Endodermal cell (in vitro differentiated cells): ENCODE data around the gene CRTC3. TPM values are rescaled to one million over a fixed set of nuclear protein-coding genes. Genes with fewer than 3 reads are reported as not detected.
"Not testable (repeated sequence)": the region's sequence is repeated elsewhere in the genome, so short reads cannot be mapped to it uniquely, and the experiment has no call there.

ENCODE experiments used
- DNase-seq: peaks from one replicate; pipeline ENCODE4 v3.0.0-alpha.2; 2017
- H3K27ac ChIP-seq: 2 replicates; pipeline ENCODE4 v1.5.1; 2013; ENCODE audit warnings: mild to moderate bottlenecking, low read depth, low read length, moderate library complexity
- H3K27me3 ChIP-seq: 2 replicates; pipeline ENCODE4 v1.6.1; 2013; ENCODE audit warnings: mild to moderate bottlenecking, low read length, moderate library complexity; ENCODE audit not compliant: insufficient read depth, control insufficient read depth, poor library complexity, severe bottlenecking
- H3K36me3 ChIP-seq: 2 replicates; pipeline ENCODE4 v1.7.0; 2013; ENCODE audit warnings: mild to moderate bottlenecking, low read length, moderate library complexity; ENCODE audit not compliant: control insufficient read depth, insufficient read depth
- H3K4me1 ChIP-seq: one replicate; pipeline ENCODE4 v1.7.0; 2013; ENCODE audit warnings: low read length; ENCODE audit not compliant: control insufficient read depth, insufficient read depth
- H3K4me3 ChIP-seq: 2 replicates; pipeline ENCODE4 v1.5.1; 2013; ENCODE audit warnings: mild to moderate bottlenecking, low read length, moderate library complexity
- H3K9ac ChIP-seq: 2 replicates; pipeline ENCODE4 v1.6.1; 2013; ENCODE audit warnings: mild to moderate bottlenecking, low read length, moderate library complexity; ENCODE audit not compliant: poor library complexity, severe bottlenecking; ENCODE audit errors: extremely low read depth
- H3K9me3 ChIP-seq: 2 replicates; pipeline ENCODE4 v1.6.1; 2013; ENCODE audit warnings: mild to moderate bottlenecking, low read length, moderate library complexity; ENCODE audit not compliant: control insufficient read depth
- H3K27ac Mint-ChIP-seq: 2 replicates; pipeline ENCODE4 v1.8.0; 2020; ENCODE audit warnings: mixed read lengths
- H3K27me3 Mint-ChIP-seq: 2 replicates; pipeline ENCODE4 v1.8.0; 2021; ENCODE audit warnings: mild to moderate bottlenecking, mixed read lengths; ENCODE audit not compliant: insufficient read depth
- H3K36me3 Mint-ChIP-seq: 2 replicates; pipeline ENCODE4 v1.8.0; 2020; ENCODE audit warnings: low read depth, mixed read lengths
- H3K4me1 Mint-ChIP-seq: 2 replicates; pipeline ENCODE4 v1.8.0; 2020; ENCODE audit warnings: mixed read lengths
- H3K4me3 Mint-ChIP-seq: 2 replicates; pipeline ENCODE4 v1.8.0; 2020; ENCODE audit warnings: mild to moderate bottlenecking, moderate library complexity, mixed read lengths
- H3K9me3 Mint-ChIP-seq: 2 replicates; pipeline ENCODE4 v1.8.0; 2020; ENCODE audit warnings: mild to moderate bottlenecking, mixed read lengths
- CTCF ChIP-seq: fragments of 200-600 bp; sonication (generic); conservative IDR thresholded peaks from 2 replicates; pipeline ENCODE4 v1.5.0; 2021; ENCODE audit warnings: antibody characterized with exemption, mild to moderate bottlenecking
- WGBS, 2 experiments: methylation state at CpG; one replicate each; pipeline versions ENCODE4 v1.1.5 to v1.1.7; 2013; ENCODE audit warnings: missing lambda C conversion rate in 2 of 2, mixed read lengths in 1 of 2; ENCODE audit not compliant: insufficient coverage in 1 of 2, insufficient read length in 1 of 2; 5-methylcytosine and 5-hydroxymethylcytosine counted together
- total RNA-seq, 2 donors: library from RNA; stranded (reverse); fragmentation: NEBNext Ultra II Directional in 1 of 2; extraction: Animal tissue kit (Norgen Biotek cat#: 25700) in 1 of 2; gene quantifications; 2 replicates in 1 of 2; 3 replicates in 1 of 2; pipeline ENCODE4 v1.2.1, GENCODE V29; 2021

Gene CRTC3
- total RNA-seq, 2 donors from 2014 or later = 17.3 to 21.9 TPM

DNA sequence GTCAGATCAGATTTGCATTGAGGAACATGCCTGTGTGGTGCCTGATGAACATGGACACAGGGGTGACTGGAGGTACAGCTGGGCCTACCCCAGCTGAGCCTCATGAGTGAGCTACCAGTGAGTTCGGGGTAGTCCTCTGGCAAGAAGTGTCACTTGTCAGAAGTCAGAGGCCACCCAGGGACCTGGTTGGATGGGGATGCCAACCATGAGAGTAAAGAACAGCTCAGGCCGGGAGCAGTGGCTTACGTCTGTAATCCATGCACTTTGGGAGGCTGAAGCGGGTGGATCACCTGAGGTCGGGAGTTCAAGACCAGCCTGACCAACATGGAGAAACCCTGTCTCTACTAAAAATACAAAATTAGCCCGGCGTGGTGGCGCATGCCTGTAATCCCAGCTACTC is 140.9 kb downstream of the CRTC3 start:
- not testable (repeated sequence) for DNase-seq, H3K27ac Mint-ChIP-seq, H3K4me1 ChIP-seq, H3K27me3 ChIP-seq, H3K9me3 ChIP-seq, H3K27me3 Mint-ChIP-seq, H3K9me3 Mint-ChIP-seq, H3K36me3 Mint-ChIP-seq, H3K27ac ChIP-seq, H3K4me3 ChIP-seq, H3K4me3 Mint-ChIP-seq, H3K9ac ChIP-seq, H3K4me1 Mint-ChIP-seq, H3K36me3 ChIP-seq
- 88 to 92% methylated on average over 3 to 8 of the region's 8 CpGs for WGBS, 2 experiments

- Mint-ChIP-seq H3K4me3 (no peak overlapping the region), H3K4me1 (no peaks in the 10 kb centered on the region), H3K36me3 (no peaks in the 10 kb centered on the region), H3K27me3 (no peaks in the 10 kb centered on the region), H3K27ac (no peak overlapping the region), H3K9me3 (no peaks in the 10 kb centered on the region)
- no peak overlapping the region for H3K9ac ChIP-seq
- no peak overlapping the region for H3K27ac ChIP-seq
- no peaks in the 10 kb centered on the region for H3K36me3 ChIP-seq
- no peaks in the 10 kb centered on the region for H3K4me1 ChIP-seq
- H3K9me3 ChIP-seq = no peaks in the 10 kb centered on the region
- DNase-seq = no peak
- WGBS, 2 experiments = 87 to 89% methylated on average over 4 of the region's 4 CpGs
- H3K4me3 ChIP-seq = no peak overlapping the region
- no peak for TF ChIP-seq CTCF
- no peaks in the 10 kb centered on the region for H3K27me3 ChIP-seq
These were observed 141.5 kb downstream of the CRTC3 start for GRCh38 chr15:90671216-90671615.

DNA sequence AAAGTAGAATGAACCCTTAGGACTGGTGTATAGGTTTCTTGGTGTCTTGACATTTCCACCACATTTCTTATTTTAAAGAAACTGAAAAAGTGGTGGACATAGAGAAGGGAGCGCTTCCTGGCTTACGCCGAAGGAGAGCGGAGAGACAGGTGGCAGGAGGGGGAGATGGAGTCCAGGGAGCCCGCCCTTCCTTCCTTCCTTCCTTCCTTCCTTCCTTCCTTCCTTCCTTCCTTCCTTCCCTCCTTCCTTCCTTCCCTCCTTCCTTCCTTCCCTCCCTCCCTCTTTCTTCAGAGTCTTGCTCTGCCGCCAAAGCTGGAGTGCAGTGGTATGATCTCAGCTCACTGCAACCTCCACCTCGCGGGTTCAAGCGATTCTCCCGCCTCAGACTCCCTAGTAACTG is 143.6 kb downstream of the CRTC3 start:
- not testable (repeated sequence) for H3K36me3 ChIP-seq, H3K4me1 Mint-ChIP-seq, H3K27ac Mint-ChIP-seq, H3K4me3 ChIP-seq, H3K27ac ChIP-seq, H3K9me3 ChIP-seq, H3K4me1 ChIP-seq, H3K27me3 Mint-ChIP-seq, DNase-seq, H3K27me3 ChIP-seq, H3K9ac ChIP-seq, H3K9me3 Mint-ChIP-seq, H3K4me3 Mint-ChIP-seq, H3K36me3 Mint-ChIP-seq
- 96 to 98% methylated on average over 5 to 8 of the region's 10 CpGs for WGBS, 2 experiments

- 87 to 88% methylated on average over 3 of the region's 3 CpGs for WGBS, 2 experiments
- no peaks in the 10 kb centered on the region for H3K36me3 ChIP-seq
- no peaks in the 10 kb centered on the region for H3K27me3 ChIP-seq
- H3K27ac ChIP-seq = no peak overlapping the region
- H3K4me3 ChIP-seq = no peak overlapping the region
- no peaks in the 10 kb centered on the region for H3K9me3 Mint-ChIP-seq
- H3K36me3 Mint-ChIP-seq = no peaks in the 10 kb centered on the region
- DNase-seq = no peak
- no peak for TF ChIP-seq CTCF
- no peak overlapping the region for H3K27ac Mint-ChIP-seq
- no peaks in the 10 kb centered on the region for H3K4me1 ChIP-seq
- H3K9ac ChIP-seq = no peak overlapping the region
- no peaks in the 10 kb centered on the region for H3K9me3 ChIP-seq
- no peaks in the 10 kb centered on the region for H3K4me1 Mint-ChIP-seq
- no peak overlapping the region for H3K4me3 Mint-ChIP-seq
- no peaks in the 10 kb centered on the region for H3K27me3 Mint-ChIP-seq
These were observed 144.8 kb downstream of the CRTC3 start for GRCh38 chr15:90674476-90674875.
